Uterus (tissue), 2 donors: ENCODE data around the gene CNST.

Experiments
- CTCF ChIP-seq, 4 experiments: fragments of 200-600 bp in 2 of 4; fragments of 450-650 bp in 2 of 4; sonication (generic) in 2 of 4; IDR thresholded peaks; one replicate each; pipeline ENCODE4 v1.5.1; 2016 to 2019; ENCODE audit warnings: antibody characterized with exemption in 4 of 4, mild to moderate bottlenecking in 2 of 4, moderate library complexity in 1 of 4
- POLR2A ChIP-seq, 2 donors: fragments of 450-650 bp; IDR thresholded peaks; one replicate each; pipeline ENCODE4 v1.6.1; 2016; ENCODE audit warnings: antibody characterized with exemption in 2 of 2, mild to moderate bottlenecking in 1 of 2, moderate library complexity in 1 of 2

DNA sequence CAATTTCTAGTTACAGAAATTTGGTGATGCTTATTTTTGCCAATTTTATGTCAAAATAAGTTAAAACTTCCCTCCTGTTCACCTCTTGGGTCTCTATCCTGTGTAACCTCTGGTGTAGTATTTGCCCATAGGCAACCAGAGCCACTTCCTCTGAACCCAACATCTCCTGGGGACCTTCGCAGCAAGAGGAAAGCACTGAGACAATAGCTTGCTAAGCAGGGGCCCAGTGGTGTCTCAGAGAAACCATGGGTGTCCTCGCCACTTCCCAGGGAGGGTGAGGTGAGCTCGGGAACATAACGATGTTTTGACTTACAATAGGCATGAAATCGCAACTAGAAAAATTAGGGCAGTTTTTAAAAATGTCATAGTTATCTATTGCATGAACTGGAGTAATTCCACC is 101.5 kb downstream of the CNST start:
- TF ChIP-seq POLR2A (IDR thresholded peaks at IDR 0.05) (no peak), CTCF (IDR thresholded peaks at IDR 0.05) (no peak)
